Measurements from ENCODE around the gene MAP3K5.

Gene MAP3K5

GRCh38 chr6:136517582-136517981, 274.7 kb downstream of the MAP3K5 start:
- no peak for DNase-seq (ENCODE audit: low read depth)

DNA sequence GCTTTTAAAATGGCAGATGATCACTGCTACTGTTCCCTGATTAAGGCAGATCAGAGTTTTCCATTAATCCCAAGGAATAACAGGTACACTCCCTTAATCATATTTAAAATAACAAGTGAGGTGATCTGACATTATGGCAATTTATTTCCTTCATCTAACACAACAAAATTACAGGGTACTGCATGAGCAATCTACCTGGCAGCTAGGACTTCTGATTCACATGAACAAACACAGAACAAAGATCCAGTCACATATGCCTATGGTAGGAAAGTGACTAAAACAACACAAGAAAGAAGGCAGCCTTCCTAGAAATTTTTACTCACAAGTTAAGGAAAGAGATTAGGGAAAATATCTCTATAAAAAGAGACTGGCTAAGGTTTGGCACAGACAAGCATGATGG, 275.3 kb downstream of the MAP3K5 start:
- DNase-seq (ENCODE audit: low read depth), result no peak

- DNase-seq (ENCODE audit: low read depth), result no peak
Measured at GRCh38 chr6:136514591-136514990, 277.7 kb downstream of the MAP3K5 start.

- DNase-seq (ENCODE audit: low read depth), result no peak
Measured at GRCh38 chr6:136511926-136512325, 280.4 kb downstream of the MAP3K5 start.

DNA sequence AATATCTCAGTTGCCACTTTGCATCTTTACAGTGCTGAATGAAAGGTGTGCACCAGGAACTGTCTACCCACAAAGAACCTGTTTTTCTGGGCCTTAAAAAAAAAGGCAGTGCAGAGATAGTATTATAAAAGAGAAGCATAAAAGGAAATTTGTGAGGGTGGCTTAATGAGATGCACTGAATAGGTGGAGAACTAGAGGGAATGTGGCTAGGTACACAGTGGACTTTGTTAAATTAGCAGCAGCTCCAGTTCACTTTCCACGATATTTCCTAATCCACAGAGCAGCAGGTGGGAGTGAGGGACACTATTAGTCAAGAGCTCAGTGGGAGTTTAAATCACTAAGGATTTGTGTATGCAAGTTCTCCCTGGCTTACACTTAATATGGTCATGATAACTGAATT, 280.9 kb downstream of the MAP3K5 start:
- no peak for DNase-seq (ENCODE audit: low read depth)

DNA sequence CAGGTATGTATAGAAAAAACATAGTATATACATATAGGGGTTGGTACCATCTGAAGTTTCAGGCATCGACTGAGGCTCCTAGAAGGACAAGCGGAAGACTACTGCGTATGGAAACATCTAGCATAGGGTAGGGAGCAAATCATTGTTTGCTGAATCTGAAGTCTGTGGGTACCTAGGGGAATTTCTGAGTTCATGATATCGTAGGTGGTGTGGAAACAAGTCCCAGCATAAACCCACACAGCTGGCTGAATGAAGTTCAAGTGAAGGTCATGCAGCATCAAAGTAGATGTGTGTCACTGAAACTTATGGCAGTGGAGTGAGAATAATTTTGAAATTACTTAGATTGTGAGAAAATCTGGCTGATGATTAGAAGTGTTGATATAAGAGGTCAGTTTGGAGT, 281.5 kb downstream of the MAP3K5 start:
- DNase-seq (ENCODE audit: low read depth), result no peak

DNA sequence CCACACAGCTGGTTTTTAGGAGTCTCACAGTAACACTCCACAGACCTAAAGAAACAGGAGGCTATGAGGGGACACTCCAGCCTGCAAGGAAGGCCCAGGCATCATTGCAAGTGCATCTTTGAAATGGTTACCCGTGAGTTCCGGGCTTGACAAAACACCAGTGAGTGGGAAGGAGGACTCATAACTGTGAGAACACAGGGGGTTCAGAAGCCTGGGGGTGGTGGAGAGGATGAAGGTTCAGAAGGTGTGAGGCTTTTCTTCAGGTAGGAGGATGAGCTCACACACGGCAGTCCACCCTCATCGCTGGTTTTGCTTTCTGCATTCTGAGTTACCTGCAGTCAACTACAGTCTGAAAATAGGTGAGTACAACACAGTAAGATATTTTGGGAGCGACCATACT, 282.0 kb downstream of the MAP3K5 start:
- no peak for DNase-seq (ENCODE audit: low read depth)

DNA sequence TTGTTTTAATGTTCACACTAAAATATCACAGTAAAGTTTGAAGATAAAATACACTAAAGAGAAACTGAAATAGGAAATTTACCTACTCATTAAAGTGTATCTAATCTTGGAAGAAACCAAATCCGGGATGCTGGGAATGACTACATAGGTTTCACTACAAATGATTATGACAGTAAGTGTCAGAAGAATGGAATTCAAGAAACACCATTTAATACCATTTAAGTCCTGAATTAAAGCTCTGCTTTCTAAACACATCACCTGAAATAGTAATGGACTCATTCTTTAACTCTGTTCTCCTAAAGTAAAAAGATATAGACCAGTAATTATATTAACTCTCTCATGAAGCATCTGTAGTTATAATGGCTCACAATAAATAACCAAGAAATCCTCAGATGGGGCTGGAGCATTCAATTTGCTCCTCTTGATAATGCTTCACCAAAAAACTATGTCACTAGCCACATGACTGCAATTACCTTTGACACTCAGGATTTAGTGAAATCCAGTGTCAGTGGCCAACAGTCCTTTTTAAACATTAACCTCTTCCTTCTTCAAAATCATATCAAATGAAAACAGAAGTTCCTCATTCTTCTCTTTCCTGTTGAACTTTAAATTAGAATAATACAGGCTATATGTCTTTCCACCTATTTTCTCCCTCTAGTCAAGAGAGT, 283.4 kb downstream of the MAP3K5 start:
- DNase-seq (ENCODE audit: low read depth), result no peak

Measured in CMK (cell line).